ENCODE results near the gene SCD.

SCD gene

GRCh38 chr10:100340948-100341847, 5.8 kb upstream of the SCD start:
- no peak for DNase-seq

DNA sequence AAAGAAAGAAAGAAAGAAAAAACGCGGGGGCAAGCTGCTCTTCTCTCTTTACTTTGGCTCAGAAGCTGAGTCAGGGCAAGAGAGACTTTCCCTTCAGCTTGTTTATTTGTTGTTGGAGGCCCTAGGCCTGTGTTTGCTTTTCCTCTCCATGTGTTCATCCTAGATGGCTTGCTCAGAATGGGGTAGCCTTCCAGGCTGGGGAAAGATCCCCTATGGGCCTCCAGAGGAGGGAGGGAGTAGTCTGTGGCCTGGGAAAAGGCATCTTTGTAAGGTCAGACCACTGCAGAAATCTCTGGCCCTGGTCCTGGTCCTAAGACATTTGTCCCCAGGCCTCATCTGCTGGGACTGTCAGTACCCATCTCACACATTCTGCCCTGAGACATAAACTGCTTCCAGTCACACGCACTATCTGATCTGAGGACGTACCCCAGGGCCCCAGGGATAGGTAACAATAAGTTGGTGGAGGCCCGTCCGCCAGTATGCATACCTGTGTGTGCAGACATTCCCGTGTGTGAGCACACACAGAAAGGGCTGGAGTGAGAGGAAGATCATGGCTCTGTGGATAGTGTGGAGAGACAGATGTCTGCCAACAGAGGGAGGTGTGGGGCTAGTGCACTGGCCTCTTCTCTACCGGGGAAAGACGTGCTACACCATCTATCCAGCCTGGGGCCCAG, 4.9 kb upstream of the SCD start:
- no peak for DNase-seq

GRCh38 chr10:100342627-100342972, 4.4 kb upstream of the SCD start:
- DNase-seq: no peak

DNA sequence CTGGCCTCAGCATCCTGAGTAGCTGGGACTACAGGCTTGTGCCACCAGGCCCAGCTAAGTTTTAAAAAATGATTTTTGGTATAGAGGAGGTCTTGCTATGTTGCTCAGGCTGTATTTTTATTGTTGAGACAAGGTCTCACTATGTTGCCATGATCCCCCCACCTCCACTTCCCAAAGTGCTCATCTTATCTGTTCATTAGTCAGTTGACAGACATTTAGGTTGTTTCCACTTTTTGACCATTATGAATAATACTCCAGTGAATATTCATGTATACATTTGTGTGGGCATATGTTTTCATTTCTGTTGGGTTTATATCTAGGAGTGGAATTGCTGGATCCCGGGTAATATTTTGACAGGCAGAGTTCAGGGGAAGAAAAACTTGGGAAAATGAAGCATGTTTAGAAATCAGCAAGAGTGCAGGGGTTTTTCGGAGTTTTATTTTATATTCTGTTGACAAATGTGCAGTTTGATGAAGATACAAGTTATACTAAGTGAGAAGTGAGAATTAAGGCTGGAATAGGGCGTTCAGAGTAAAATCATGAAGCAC, 2.7 kb upstream of the SCD start:
- no peak for DNase-seq

- DNase-seq: no peak
Measured at GRCh38 chr10:100345570-100346330, 1.3 kb upstream of the SCD start.

- no peak for DNase-seq
Measured at GRCh38 chr10:100346351-100346764, 675 bp upstream of the SCD start.

GRCh38 chr10:100347568-100348195, 649 bp downstream of the SCD start:
- DNase-seq: no peak

- no peak for DNase-seq
Measured at GRCh38 chr10:100348389-100348927, 1.4 kb downstream of the SCD start.

GRCh38 chr10:100349087-100349486, 2.1 kb downstream of the SCD start:
- DNase-seq: no peak

DNA sequence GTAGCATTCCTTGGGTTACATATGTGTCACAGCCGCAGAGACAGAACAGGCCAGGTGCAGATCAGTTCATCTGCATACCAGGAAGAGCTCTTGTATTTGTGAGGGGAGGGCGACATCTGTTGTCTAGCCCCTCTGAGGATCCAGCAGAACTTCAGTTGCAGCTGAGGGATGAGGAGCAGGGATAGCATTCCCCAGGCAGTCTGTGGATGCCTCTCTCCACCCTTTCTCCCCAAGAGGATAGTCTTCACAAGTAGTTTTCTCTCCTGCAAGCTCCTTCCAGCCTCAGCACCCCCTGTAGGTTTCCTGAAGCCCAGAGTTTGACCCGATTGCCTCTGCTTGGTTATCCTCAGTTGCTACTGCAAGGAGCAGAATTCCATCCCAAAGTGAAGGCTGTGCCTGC, 2.6 kb downstream of the SCD start:
- no peak for DNase-seq

DNA sequence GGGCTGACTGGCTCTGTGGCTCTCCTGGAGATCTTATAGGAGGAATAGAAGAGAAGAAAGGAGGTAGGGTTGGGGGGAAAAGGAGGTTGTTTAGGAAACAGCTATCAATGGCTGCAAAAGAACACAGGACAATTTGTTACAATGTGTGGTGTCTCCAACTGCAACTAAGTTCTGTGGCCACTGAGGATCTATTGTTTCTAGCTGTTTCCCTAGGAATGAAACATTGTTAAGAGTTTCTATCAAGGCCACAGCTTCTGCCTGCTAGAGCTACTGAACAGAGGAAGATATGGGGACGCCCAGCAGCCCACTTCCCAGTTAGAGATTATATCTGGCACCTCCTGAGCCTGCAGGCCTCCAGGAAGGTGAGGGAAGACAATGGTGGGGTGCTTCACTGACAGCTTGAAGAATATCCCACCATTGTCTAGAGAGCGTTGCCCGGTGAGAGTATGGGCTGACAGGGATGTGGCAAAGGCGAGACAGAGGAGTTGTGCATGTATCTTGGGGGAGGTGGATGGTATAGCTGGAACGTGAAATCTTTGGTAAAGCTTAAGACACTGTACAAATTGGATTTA, 4.0 kb downstream of the SCD start:
- DNase-seq: no peak

DNA sequence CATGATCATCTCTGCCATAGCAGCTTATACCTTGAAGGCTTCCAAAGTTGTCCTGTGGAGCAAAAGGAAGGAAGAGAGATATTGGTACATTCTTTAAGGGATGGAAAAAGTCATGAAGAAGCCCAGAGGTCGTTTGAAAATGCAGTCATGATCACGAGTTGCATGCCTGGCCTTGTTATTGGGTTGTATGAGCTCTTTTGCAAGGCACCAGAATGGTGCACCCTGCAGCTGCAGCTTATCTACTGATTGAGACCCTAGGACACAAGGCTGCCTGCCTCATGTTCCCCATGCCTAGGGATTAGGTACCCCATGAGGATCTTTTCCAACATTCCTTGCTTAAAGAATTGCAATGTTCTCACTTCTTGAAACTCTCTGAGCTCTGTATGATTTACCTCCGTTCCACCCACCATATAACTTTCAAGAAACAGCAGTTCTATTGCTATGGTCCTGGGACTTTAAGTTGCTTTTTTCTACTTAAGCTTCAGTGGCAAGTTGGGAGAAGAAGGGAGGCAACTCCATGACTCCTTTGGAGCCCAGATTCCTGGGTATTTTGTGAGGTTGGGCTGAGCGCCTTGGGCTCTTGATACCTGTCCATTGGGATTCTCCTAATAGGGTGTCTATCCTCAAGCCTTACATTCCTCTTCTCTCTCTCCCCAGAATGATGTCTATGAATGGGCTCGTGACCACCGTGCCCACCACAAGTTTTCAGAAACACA, 6.9 kb downstream of the SCD start:
- no peak for DNase-seq

- DNase-seq: no peak
Measured at GRCh38 chr10:100355086-100355485, 8.1 kb downstream of the SCD start.

DNA sequence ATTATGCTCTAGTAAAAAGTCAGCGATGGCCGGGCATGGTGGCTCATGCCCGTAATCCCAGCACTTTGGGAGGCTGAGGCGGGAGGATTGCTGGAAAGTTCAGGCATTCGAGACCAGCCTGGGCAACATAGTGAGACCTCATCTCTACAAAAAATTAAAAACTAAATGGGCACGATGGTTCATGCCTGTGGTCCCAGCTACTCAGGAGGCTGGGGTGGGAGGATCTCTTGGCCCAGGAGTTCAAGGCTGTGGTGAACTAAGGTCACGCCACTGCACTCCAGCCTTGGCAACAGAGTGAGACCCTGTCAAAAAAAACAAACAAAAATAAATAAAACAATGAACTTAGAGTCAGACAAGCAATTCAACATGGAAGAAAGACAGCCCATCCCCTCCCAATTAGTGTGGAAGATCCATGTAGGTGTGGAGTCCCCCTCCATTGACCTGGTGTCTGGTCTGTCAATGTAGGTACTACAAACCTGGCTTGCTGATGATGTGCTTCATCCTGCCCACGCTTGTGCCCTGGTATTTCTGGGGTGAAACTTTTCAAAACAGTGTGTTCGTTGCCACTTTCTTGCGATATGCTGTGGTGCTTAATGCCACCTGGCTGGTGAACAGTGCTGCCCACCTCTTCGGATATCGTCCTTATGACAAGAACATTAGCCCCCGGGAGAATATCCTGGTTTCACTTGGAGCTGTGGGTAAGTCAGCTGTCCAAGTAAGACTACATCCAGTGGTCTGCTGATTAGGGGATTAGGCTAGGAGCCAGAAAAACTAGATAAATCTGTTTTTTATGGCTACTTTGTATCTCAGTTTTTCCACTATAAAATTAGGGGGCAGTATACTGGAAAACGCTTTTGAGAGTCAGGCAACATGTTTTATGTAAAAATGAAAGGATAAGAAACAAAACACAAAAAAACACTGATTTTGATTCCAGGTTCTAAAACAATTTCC, 9.3 kb downstream of the SCD start:
- no peak for DNase-seq

- no peak for DNase-seq
Measured at GRCh38 chr10:100357059-100357858, 10.2 kb downstream of the SCD start.

DNA sequence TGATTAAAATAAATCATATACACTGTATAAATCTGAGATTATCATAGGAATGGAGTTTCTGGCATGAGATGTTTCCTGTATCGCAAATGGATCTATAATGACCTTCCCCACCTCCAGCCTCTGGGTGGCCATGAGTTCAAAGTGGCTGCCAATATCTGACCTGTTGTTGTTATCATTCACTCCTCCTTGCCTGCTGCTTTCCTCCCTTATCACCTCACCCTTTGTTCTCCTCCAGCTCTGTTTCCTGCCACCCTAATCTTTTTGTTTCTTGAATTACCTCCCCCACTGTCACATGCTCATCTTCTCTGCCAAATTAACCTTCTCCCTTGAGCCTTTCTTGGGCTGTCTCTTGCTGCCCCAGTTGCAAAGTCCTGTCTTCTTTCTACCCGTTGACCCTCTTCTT, 12.0 kb downstream of the SCD start:
- DNase-seq: no peak

DNA sequence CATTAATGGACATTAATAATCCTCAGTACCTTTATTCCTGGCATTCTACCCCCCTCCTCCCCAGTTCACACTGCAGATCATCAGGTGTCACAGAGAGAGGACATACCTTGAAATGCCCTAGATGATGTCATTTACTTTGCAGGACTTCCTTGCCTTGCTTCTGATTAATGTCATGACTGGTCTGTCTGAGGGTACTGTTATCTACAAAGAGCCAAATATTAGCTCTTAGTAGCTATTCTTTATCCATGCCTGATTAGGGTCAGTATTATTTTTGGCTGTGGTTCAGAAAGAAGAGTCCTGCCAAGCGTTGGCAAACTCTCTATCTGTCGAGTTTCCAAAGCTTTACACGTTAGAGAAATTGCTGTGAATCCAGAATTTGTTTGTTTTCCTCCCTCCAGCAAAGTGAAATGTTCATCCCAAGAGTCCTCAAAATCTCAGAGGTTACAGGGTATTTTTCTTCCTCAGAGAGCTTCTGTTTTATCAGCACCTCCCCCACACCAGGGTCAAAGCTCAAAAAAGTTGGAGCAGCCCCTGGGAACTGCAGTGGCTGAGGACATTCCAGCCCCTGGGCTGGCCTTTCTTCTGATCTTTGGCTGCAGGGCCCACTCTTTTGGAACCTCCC, 12.6 kb downstream of the SCD start:
- no peak for DNase-seq

DNA sequence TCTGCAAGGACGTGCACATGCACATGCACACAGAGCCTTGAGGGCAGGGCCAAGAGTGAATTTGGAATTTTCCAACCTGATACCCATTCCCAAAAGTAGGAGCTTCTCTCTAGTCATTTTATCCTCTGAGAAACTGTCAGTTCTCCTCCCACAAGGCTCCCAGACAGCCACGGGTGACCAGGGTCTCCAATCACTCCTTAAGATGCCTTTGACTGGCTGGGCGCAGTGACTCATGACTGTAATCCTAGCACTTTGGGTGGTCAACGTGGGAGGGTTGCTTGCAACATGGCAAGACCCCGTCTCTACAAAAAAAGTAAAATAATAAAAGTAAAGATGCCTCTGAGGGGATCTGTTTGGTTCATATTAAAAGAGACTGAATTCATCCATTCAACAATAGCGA, 13.2 kb downstream of the SCD start:
- no peak for DNase-seq
